GM12892 (cell line): ENCODE measurements around the gene NUDT5.

Experiments used
- POLR2A ChIP-seq: IDR thresholded peaks from 2 replicates; pipeline ENCODE4 v1.6.1; 2011; ENCODE audit warnings: low read depth, low read length, control low read depth
- POLR2AphosphoS5 ChIP-seq: IDR thresholded peaks from 2 replicates; pipeline ENCODE4 v1.6.1; 2011; ENCODE audit warnings: low read depth, low read length, control low read depth

DNA sequence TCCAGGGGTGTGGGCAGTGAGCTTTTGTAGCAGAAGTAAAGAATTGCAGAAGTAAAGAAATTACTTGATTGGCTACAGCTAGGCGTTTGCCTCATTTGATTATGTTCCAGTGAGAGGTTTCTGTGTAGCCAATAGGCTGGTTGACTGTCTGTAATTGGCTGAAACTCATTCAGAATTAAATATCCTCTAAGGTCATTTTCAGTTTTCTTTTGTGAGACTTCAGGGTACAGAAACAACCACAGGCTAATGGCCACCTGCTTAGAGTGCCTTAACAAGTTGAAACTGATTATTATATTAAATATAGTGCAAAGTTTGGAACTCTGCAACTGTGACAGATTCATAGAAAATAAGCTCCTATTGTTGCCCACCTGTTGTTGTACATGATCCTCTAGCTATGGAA, 55.7 kb downstream of the NUDT5 start:
- no peak for TF ChIP-seq POLR2AphosphoS5
- no peak for TF ChIP-seq POLR2A
